ENCODE data around the gene SYNPO. TPM values are rescaled to one million over a fixed set of nuclear protein-coding genes. Genes with fewer than 3 reads are reported as not detected.

Gene SYNPO, protein sequence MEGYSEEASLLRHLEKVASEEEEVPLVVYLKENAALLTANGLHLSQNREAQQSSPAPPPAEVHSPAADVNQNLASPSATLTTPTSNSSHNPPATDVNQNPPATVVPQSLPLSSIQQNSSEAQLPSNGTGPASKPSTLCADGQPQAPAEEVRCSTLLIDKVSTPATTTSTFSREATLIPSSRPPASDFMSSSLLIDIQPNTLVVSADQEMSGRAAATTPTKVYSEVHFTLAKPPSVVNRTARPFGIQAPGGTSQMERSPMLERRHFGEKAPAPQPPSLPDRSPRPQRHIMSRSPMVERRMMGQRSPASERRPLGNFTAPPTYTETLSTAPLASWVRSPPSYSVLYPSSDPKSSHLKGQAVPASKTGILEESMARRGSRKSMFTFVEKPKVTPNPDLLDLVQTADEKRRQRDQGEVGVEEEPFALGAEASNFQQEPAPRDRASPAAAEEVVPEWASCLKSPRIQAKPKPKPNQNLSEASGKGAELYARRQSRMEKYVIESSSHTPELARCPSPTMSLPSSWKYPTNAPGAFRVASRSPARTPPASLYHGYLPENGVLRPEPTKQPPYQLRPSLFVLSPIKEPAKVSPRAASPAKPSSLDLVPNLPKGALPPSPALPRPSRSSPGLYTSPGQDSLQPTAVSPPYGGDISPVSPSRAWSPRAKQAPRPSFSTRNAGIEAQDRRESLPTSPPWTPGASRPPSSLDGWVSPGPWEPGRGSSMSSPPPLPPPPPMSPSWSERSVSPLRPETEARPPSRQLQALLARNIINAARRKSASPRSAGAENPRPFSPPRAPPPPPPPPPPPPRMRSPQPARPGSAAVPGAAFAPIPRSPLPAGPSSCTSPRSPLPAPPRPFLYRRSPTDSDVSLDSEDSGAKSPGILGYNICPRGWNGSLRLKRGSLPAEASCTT
- total RNA-seq: 1 to 10 TPM; 3.8 to 8.5 (median 4.2) TPM

DNA sequence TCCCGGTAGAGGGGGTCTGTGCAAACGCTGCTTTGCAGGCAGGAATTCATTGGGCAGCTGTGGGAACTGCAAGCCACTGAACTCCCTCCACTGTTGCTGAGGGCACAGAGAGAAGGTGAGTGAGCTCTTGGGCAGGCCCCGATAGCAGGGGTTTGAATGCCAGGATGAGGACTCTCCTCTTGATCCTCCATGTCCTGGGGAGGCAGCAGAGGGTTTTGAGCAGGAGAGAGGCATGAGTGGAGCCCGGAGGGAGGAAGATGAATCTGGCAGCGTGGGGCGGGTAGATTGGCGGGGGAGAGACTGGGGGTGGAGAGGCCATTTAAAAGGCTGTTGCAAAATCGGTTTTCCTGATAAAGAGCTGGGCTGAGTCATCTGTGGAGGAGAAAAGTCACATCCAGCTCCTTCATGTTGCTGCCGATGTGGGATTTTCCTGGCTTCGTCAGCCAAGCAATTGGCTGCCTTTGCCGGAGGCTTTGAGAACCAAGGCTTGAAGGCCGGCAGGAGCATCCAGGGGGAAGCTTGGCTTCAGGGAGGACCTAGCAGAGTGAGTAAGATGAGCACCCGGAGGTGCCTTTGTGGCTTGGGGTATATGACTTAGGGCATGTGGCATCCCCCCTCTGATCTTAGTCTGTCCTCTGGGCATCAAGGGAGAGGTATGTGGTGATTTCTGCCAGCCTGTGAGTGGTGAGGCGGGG is at the start of gene SYNPO:
Gene SYNPO, plus strand, starts transcription at position 350 of the 695 bp plus-strand sequence. CDS start 7,616 bp downstream, outside the sequence.
- 13% methylated on average over 14 of the region's 14 CpGs for WGBS, 2 donors
- no peak within 1 kb of the TSS for H3K4me3 ChIP-seq (ENCODE audit: low read depth, poor library complexity, severe bottlenecking)
- intact Hi-C loops (cut with DNase I; ENCODE audit: low total_unique reads): no loop called here
- no peak for TF ChIP-seq POLR2A (IDR thresholded peaks at IDR 0.05)
- TF ChIP-seq CTCF (IDR thresholded peaks at IDR 0.05): no peak
- DNase-seq (ENCODE audit: low spot score in 2 of 2): peak; percentile 74 to 93

- no peak for DNase-seq (ENCODE audit: low spot score in 2 of 2)
- WGBS, 2 donors: 52 to 59% methylated on average over 12 of the region's 12 CpGs
- no peak overlapping the region for H3K4me3 ChIP-seq (ENCODE audit: low read depth, poor library complexity, severe bottlenecking)
- intact Hi-C loops (cut with DNase I; ENCODE audit: low total_unique reads): no loop called here
- TF ChIP-seq CTCF (IDR thresholded peaks at IDR 0.05) (no peak), POLR2A (IDR thresholded peaks at IDR 0.05) (no peak)
Measured at GRCh38 chr5:150590979-150591695, 49.3 kb upstream of the SYNPO start.

DNA sequence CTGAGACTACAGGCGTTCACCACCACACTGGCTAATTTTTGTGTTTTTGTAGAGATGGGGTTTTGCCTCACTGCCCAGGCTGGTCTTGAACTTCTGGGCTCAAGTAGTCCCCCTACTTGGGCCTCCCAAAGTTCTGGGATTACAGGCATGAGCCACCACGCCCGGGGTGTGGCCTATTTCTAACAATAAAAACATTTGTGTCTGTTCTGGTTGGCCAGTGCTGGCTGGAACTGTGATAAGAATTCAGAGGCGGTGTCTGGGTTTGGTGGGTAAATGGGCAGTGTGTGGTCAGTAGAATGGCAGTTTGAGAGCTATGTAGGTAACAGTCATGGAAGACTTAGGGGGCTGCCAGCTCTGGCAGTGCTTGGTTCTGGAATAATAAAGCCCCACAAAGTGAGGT is 46.9 kb upstream of the SYNPO start:
- no peak for TF ChIP-seq CTCF (IDR thresholded peaks at IDR 0.05)
- 47 to 63% methylated on average over 4 of the region's 4 CpGs for WGBS, 2 donors
- DNase-seq (ENCODE audit: low spot score in 2 of 2): no peak
- intact Hi-C loops (cut with DNase I; ENCODE audit: low total_unique reads): no loop called here
- H3K4me3 ChIP-seq (ENCODE audit: low read depth, poor library complexity, severe bottlenecking): no peak overlapping the region

- DNase-seq (ENCODE audit: low spot score in 2 of 2): no peak
- H3K4me3 ChIP-seq (ENCODE audit: low read depth, poor library complexity, severe bottlenecking): no peak overlapping the region
- intact Hi-C loops (cut with DNase I; ENCODE audit: low total_unique reads): no loop called here
- TF ChIP-seq POLR2A (IDR thresholded peaks at IDR 0.05) (no peak), CTCF (IDR thresholded peaks at IDR 0.05) (no peak)
- 74 to 77% methylated on average over 7 of the region's 7 CpGs for WGBS, 2 donors
Measured at GRCh38 chr5:150593996-150594395, 46.5 kb upstream of the SYNPO start.

DNA sequence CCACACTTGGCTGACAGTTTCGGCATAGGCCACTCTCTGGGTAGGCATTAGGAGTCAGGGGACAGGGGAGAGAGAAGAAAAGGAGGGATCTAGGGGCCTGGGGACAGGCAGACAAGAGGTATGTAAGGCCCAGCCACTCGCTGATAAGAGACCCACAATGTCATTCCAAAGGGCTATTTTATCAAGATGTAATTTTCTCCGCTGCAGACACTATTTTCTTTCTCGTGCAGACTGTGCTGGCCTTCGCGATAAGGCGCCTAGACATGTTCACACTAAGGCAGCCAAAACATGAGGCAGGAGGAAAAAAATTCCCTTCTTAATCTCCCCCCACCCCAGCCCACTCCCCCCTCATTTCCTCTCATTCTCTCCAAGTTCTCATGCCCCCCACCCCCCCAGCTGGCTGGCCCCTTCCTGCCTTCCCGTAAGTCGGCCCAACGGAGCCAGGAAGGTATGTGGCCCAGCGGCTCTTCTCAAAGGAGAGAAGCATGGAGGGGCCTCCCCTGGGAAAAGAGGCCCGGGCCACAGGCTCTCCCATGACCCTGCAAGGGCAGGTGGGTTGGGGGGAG is 44.9 kb upstream of the SYNPO start:
- WGBS, 2 donors: 64 to 66% methylated on average over 12 of the region's 12 CpGs
- intact Hi-C loops (cut with DNase I; ENCODE audit: low total_unique reads): no loop called here
- no peak for TF ChIP-seq POLR2A (IDR thresholded peaks at IDR 0.05)
- no peak for TF ChIP-seq CTCF (IDR thresholded peaks at IDR 0.05)
- H3K4me3 ChIP-seq (ENCODE audit: low read depth, poor library complexity, severe bottlenecking): no peak overlapping the region
- DNase-seq (ENCODE audit: low spot score in 2 of 2): no peak
